K562 (cell line): ENCODE measurements around the gene BMP10. TPM values are rescaled to one million over a fixed set of nuclear protein-coding genes. Genes with fewer than 3 reads are reported as not detected.

ENCODE experiments used
- ATAC-seq: fragments of 200-7000 bp; cut with Tn5 transposase; 3 replicates; pipeline ENCODE4 v1.9.1; 2020; ENCODE audit warnings: moderate library complexity
- BruUV-seq: library from RNA; stranded (reverse); fragments of 400-500 nt; replicated peaks from 2 replicates; lab custom pipeline; 2021; lab: Mats Ljungman, UMichigan
- CTCF ChIA-PET: fragments of 300-600 bp; formaldehyde crosslinking; extraction: SDS; loops from one replicate; lab custom pipeline; 2021; ENCODE audit warnings: low intra/inter-chr PET ratio; lab: Yijun Ruan, JAX
- POLR2A ChIA-PET: fragments of 300-600, 350-650 bp; sonication (Branson Sonifier 250); formaldehyde crosslinking; extraction: SDS; loops from one replicate; lab custom pipeline; 2021; ENCODE audit warnings: antibody characterized with exemption, inconsistent platforms; lab: Yijun Ruan, JAX
- DNase-seq, 4 experiments: peaks; one replicate each; pipeline versions ENCODE4 v3.0.0 to v3.0.0-alpha.2; 2011 to 2018; ENCODE audit warnings: low spot score in 3 of 4, mixed read lengths in 3 of 4; ENCODE audit errors: extremely low read depth in 1 of 4
- FAIRE-seq: peaks from 2 replicates; lab custom pipeline; 2011; peaks lifted over from hg19 to GRCh38; lab: Jason Lieb, UNC
- H2AFZ ChIP-seq: 2 replicates; pipeline ENCODE4 v1.6.0; 2011; ENCODE audit warnings: low read depth, low read length, control low read depth, inconsistent platforms
- H3K27ac ChIP-seq: fragments of 200-600 bp; 3 replicates; pipeline ENCODE4 v1.8.0; 2011; ENCODE audit warnings: low read depth, mild to moderate bottlenecking, control low read depth, inconsistent platforms, low read length, moderate library complexity, mixed read lengths; ENCODE audit errors: extremely low read depth
- H3K27me3 ChIP-seq, 2 experiments: fragments of 300-600 bp in 1 of 2; 2 replicates in 1 of 2; 3 replicates in 1 of 2; pipeline versions ENCODE4 v1.6.0 to v1.8.0; 2011; ENCODE audit warnings: inconsistent platforms in 2 of 2, low read length in 2 of 2, mild to moderate bottlenecking in 1 of 2, mixed read lengths in 1 of 2, moderate library complexity in 1 of 2; ENCODE audit not compliant: control insufficient read depth in 2 of 2, insufficient read depth in 2 of 2
- H3K36me3 ChIP-seq: fragments of 300-600 bp; 3 replicates; pipeline ENCODE4 v1.8.0; 2011; ENCODE audit warnings: mild to moderate bottlenecking, low read length, inconsistent platforms; ENCODE audit not compliant: control insufficient read depth, insufficient read depth
- H3K4me1 ChIP-seq, 2 experiments: fragments of 200-600 bp in 1 of 2; replicated peaks in 1 of 2; 2 replicates in 1 of 2; 3 replicates in 1 of 2; pipeline versions ENCODE4 v1.5.1 to v1.8.0; 2011; ENCODE audit warnings: inconsistent platforms in 2 of 2, low read length in 2 of 2, mild to moderate bottlenecking in 1 of 2, mixed read lengths in 1 of 2, moderate library complexity in 1 of 2; ENCODE audit not compliant: control insufficient read depth in 2 of 2, insufficient read depth in 2 of 2
- H3K4me2 ChIP-seq: 2 replicates; pipeline ENCODE4 v1.6.1; 2011; ENCODE audit warnings: low read length, control low read depth, inconsistent platforms, mixed read lengths; ENCODE audit not compliant: insufficient read depth
- H3K4me3 ChIP-seq: fragments of 200-600 bp; sonication (generic), shearing (Covaris generic); 2 replicates; pipeline ENCODE4 v1.5.1; 2016; ENCODE audit warnings: control low read depth, inconsistent platforms
- H3K79me2 ChIP-seq: fragments of 200-600 bp; 3 replicates; pipeline ENCODE4 v1.8.0; 2011; ENCODE audit warnings: low read length, inconsistent platforms; ENCODE audit not compliant: control insufficient read depth, insufficient read depth
- H3K9ac ChIP-seq, 2 experiments: 2 replicates each; pipeline versions ENCODE4 v1.6.0 to v1.6.1; 2011; ENCODE audit warnings: low read depth in 2 of 2, low read length in 2 of 2, control low read depth in 1 of 2, inconsistent platforms in 1 of 2, mild to moderate bottlenecking in 1 of 2, mixed read lengths in 1 of 2; ENCODE audit not compliant: insufficient read depth in 1 of 2
- H3K9me1 ChIP-seq: one replicate; pipeline ENCODE4 v1.6.0; 2011; ENCODE audit warnings: inconsistent platforms, mild to moderate bottlenecking, low read length, moderate library complexity; ENCODE audit not compliant: control insufficient read depth, insufficient read depth
- H3K9me3 ChIP-seq: replicated peaks from 2 replicates; pipeline ENCODE4 v1.5.1; 2011; ENCODE audit warnings: low read depth, low read length, inconsistent platforms; ENCODE audit not compliant: control insufficient read depth, insufficient read depth
- H4K20me1 ChIP-seq: replicated peaks from 2 replicates; pipeline ENCODE4 v1.6.1; 2011; ENCODE audit warnings: low read length, inconsistent platforms, mixed read lengths; ENCODE audit not compliant: control insufficient read depth, insufficient read depth
- L3MBTL2 ChIP-seq: fragments of 450-650 bp; IDR thresholded peaks from 2 replicates; pipeline ENCODE4 v1.6.1; 2016; ENCODE audit warnings: mild to moderate bottlenecking, moderate library complexity
- MIER1 ChIP-seq: fragments of 450-650 bp; IDR thresholded peaks from 2 replicates; pipeline ENCODE4 v1.6.1; 2016; ENCODE audit warnings: antibody characterized with exemption, mild to moderate bottlenecking, low read depth
- RAD51 ChIP-seq: fragments of 450-650 bp; IDR thresholded peaks from 2 replicates; pipeline ENCODE4 v1.7.1; 2016; ENCODE audit warnings: low read depth, mild to moderate bottlenecking, borderline replicate concordance
- RBFOX2 ChIP-seq: fragments of 200-400 bp; formaldehyde crosslinking; IDR thresholded peaks from 2 replicates; pipeline ENCODE4 v1.6.1; 2017; ENCODE audit warnings: low read depth, mild to moderate bottlenecking, low read length, moderate library complexity
- WGBS: fragments of 100-300 bp; shearing (Covaris generic); methylation state at CpG from one replicate; pipeline ENCODE4 v1.1.6; 2016; ENCODE audit warnings: low coverage, mixed read lengths; ENCODE audit not compliant: insufficient coverage; ENCODE audit errors: missing lambda C conversion rate; 5-methylcytosine and 5-hydroxymethylcytosine counted together
- in situ Hi-C: fragments of 300-500 bp; cut with MboI; formaldehyde crosslinking; loops from 4 replicates; pipeline ENCODE4 v1.15.0; 2018; ENCODE audit warnings: inconsistent platforms, mixed read lengths
- intact Hi-C: fragments of 100-400 bp; cut with micrococcal nuclease; formaldehyde crosslinking; loops from 2 replicates; pipeline ENCODE4 v1.14.2; 2022
- polyA plus RNA-seq, 8 experiments: library from polyadenylated mRNA; depleted of rRNA in 4 of 8; stranded (reverse) in 5 of 8; unstranded in 3 of 8; fragments of >200 nt; fragmentation: Nextera tagmentation in 2 of 8; fragmentation: Illumina TruSeq in 1 of 8; extraction: Ambion mirVana in 2 of 8; extraction: Trizol in 1 of 8; gene quantifications; 2 replicates each; pipeline versions ENCODE4 v1.2.1 to v1.2.3, GENCODE V29; 2011 to 2014; ENCODE audit warnings: inconsistent platforms in 1 of 8, missing spikeins in 1 of 8
- total RNA-seq, 7 experiments: library from RNA; depleted of rRNA in 6 of 7; stranded (reverse); fragments of >200 nt in 6 of 7; fragmentation: Illumina TruSeq in 2 of 7; extraction: Trizol in 2 of 7; gene quantifications; 2 replicates each; pipeline versions ENCODE4 v1.2.1 to v1.2.3, GENCODE V29; 2011 to 2021; ENCODE audit warnings: low replicate concordance in 1 of 7
- TF ChIP-seq, protein P1 (sequence below): sonication (generic); formaldehyde crosslinking; IDR thresholded peaks from 2 replicates; pipeline ENCODE4 v1.8.1; 2022; ENCODE audit warnings: missing genetic modification reagents
- TF ChIP-seq, protein P2 (sequence below): fragments of 450-650 bp; IDR thresholded peaks from 2 replicates; pipeline ENCODE4 v1.6.1; 2016; ENCODE audit warnings: mild to moderate bottlenecking, moderate library complexity
- TF ChIP-seq, protein P3 (sequence below): sonication (generic); formaldehyde crosslinking; IDR thresholded peaks from 2 replicates; pipeline ENCODE4 v1.9.0; 2022; ENCODE audit warnings: mild to moderate bottlenecking, missing genetic modification reagents

The BMP10 gene
- total and polyA plus RNA-seq, 9 of the 15 experiments (the other 6 are each of a cell fraction or from before 2014, with no cell fraction given) = 0.11 to 0.91 (median 0.43) TPM

DNA sequence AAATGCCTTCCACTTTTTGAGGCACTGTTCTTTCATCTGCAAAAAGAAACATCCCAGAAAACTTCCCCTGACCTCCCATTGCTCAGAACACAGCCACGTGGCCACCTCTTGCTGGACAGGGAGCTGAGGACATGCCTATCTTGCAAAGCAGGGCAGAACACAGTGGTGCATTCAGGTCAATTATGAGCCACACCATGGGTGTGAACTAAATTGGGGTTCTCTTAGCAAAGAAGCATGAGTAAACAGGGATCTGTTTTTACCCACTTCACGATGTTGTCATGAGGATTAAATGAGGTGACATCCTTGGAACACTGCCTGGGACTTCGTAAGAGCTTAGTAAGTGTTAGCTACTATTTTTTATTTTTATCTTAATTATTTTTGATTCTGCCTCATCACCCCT, 25.1 kb downstream of the BMP10 start:
- ChIA-PET POLR2A (interaction anchor here (0.9 kb wide), 1 partner anchor 14 kb away, joined by 3 read pairs; no protein-coding TSS in a partner anchor), CTCF (no interaction called here)
- BruUV-seq = no TSS peak
- Histone ChIP-seq H3K4me2 (no peak overlapping the region), H3K79me2 (no peaks in the 10 kb centered on the region), H4K20me1 (no peaks in the 10 kb centered on the region), H3K9me1 (no peaks in the 10 kb centered on the region), H3K27me3 (no peaks in the 10 kb centered on the region), H2AFZ (peak overlapping the region; percentile 61; the same call in 1 of the 2 replicates), H3K9ac (no peak overlapping the region), H3K4me1 (peaks cover 0 to 27% of the 10 kb centered on the region in 2 experiments; a peak in 3 of 5 replicates), H3K36me3 (no peaks in the 10 kb centered on the region), H3K9me3 (no peaks in the 10 kb centered on the region), H3K4me3 (no peak overlapping the region), H3K27ac (no peak overlapping the region)
- ATAC-seq (no peak), FAIRE-seq (no peak), DNase-seq (no peak)
- intact Hi-C loops = no loop called here
- 18% methylated on average over 3 of the region's 3 CpGs for WGBS
- TF ChIP-seq, protein P1, sequence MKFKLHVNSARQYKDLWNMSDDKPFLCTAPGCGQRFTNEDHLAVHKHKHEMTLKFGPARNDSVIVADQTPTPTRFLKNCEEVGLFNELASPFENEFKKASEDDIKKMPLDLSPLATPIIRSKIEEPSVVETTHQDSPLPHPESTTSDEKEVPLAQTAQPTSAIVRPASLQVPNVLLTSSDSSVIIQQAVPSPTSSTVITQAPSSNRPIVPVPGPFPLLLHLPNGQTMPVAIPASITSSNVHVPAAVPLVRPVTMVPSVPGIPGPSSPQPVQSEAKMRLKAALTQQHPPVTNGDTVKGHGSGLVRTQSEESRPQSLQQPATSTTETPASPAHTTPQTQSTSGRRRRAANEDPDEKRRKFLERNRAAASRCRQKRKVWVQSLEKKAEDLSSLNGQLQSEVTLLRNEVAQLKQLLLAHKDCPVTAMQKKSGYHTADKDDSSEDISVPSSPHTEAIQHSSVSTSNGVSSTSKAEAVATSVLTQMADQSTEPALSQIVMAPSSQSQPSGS (CRISPR knock-in tag) = no peak
- TF ChIP-seq RBFOX2 (no peak), MIER1 (no peak), L3MBTL2 (peak; percentile 32; the same call in 1 of the 2 replicates), RAD51 (no peak)
- TF ChIP-seq, protein P2, sequence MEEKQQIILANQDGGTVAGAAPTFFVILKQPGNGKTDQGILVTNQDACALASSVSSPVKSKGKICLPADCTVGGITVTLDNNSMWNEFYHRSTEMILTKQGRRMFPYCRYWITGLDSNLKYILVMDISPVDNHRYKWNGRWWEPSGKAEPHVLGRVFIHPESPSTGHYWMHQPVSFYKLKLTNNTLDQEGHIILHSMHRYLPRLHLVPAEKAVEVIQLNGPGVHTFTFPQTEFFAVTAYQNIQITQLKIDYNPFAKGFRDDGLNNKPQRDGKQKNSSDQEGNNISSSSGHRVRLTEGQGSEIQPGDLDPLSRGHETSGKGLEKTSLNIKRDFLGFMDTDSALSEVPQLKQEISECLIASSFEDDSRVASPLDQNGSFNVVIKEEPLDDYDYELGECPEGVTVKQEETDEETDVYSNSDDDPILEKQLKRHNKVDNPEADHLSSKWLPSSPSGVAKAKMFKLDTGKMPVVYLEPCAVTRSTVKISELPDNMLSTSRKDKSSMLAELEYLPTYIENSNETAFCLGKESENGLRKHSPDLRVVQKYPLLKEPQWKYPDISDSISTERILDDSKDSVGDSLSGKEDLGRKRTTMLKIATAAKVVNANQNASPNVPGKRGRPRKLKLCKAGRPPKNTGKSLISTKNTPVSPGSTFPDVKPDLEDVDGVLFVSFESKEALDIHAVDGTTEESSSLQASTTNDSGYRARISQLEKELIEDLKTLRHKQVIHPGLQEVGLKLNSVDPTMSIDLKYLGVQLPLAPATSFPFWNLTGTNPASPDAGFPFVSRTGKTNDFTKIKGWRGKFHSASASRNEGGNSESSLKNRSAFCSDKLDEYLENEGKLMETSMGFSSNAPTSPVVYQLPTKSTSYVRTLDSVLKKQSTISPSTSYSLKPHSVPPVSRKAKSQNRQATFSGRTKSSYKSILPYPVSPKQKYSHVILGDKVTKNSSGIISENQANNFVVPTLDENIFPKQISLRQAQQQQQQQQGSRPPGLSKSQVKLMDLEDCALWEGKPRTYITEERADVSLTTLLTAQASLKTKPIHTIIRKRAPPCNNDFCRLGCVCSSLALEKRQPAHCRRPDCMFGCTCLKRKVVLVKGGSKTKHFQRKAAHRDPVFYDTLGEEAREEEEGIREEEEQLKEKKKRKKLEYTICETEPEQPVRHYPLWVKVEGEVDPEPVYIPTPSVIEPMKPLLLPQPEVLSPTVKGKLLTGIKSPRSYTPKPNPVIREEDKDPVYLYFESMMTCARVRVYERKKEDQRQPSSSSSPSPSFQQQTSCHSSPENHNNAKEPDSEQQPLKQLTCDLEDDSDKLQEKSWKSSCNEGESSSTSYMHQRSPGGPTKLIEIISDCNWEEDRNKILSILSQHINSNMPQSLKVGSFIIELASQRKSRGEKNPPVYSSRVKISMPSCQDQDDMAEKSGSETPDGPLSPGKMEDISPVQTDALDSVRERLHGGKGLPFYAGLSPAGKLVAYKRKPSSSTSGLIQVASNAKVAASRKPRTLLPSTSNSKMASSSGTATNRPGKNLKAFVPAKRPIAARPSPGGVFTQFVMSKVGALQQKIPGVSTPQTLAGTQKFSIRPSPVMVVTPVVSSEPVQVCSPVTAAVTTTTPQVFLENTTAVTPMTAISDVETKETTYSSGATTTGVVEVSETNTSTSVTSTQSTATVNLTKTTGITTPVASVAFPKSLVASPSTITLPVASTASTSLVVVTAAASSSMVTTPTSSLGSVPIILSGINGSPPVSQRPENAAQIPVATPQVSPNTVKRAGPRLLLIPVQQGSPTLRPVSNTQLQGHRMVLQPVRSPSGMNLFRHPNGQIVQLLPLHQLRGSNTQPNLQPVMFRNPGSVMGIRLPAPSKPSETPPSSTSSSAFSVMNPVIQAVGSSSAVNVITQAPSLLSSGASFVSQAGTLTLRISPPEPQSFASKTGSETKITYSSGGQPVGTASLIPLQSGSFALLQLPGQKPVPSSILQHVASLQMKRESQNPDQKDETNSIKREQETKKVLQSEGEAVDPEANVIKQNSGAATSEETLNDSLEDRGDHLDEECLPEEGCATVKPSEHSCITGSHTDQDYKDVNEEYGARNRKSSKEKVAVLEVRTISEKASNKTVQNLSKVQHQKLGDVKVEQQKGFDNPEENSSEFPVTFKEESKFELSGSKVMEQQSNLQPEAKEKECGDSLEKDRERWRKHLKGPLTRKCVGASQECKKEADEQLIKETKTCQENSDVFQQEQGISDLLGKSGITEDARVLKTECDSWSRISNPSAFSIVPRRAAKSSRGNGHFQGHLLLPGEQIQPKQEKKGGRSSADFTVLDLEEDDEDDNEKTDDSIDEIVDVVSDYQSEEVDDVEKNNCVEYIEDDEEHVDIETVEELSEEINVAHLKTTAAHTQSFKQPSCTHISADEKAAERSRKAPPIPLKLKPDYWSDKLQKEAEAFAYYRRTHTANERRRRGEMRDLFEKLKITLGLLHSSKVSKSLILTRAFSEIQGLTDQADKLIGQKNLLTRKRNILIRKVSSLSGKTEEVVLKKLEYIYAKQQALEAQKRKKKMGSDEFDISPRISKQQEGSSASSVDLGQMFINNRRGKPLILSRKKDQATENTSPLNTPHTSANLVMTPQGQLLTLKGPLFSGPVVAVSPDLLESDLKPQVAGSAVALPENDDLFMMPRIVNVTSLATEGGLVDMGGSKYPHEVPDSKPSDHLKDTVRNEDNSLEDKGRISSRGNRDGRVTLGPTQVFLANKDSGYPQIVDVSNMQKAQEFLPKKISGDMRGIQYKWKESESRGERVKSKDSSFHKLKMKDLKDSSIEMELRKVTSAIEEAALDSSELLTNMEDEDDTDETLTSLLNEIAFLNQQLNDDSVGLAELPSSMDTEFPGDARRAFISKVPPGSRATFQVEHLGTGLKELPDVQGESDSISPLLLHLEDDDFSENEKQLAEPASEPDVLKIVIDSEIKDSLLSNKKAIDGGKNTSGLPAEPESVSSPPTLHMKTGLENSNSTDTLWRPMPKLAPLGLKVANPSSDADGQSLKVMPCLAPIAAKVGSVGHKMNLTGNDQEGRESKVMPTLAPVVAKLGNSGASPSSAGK = peak; percentile 43; the same call in 1 of the 2 replicates
- TF ChIP-seq, protein P3, sequence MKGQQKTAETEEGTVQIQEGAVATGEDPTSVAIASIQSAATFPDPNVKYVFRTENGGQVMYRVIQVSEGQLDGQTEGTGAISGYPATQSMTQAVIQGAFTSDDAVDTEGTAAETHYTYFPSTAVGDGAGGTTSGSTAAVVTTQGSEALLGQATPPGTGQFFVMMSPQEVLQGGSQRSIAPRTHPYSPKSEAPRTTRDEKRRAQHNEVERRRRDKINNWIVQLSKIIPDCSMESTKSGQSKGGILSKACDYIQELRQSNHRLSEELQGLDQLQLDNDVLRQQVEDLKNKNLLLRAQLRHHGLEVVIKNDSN (CRISPR knock-in tag) = 0 out of 2 replicates have a peak, but pooled peaks have one; percentile 17
- TF ChIP-seq, all 486 proteins: peak for 3
- in situ Hi-C loops = loop anchor here (5.0 kb wide), 1 partner anchor 56 kb away; no protein-coding TSS in a partner anchor
